Esophagus squamous epithelium (tissue), 5 donors: ENCODE results near the gene ARFGAP1. TPM values are rescaled to one million over a fixed set of nuclear protein-coding genes. Genes with fewer than 3 reads are reported as not detected.

Source experiments
- DNase-seq: peaks from one replicate; lab custom pipeline; 2025; lab: John Stamatoyannopoulos, UW
- H3K27ac ChIP-seq, 4 donors: fragments of 200-600 bp; sonication (generic); one replicate each; pipeline ENCODE4 v1.5.1; 2016 to 2019; ENCODE audit warnings: mild to moderate bottlenecking in 1 of 4
- H3K27me3 ChIP-seq, 4 donors: fragments of 200-600 bp; sonication (generic); 1 replicate in 3 of 4; 2 replicates in 1 of 4; pipeline versions ENCODE4 v1.5.1 to v1.6.0; 2017 to 2021; ENCODE audit warnings: antibody characterized with exemption in 1 of 4
- H3K36me3 ChIP-seq, 3 donors: fragments of 200-600 bp; sonication (generic); one replicate each; pipeline ENCODE4 v1.5.1; 2016 to 2019
- H3K4me1 ChIP-seq, 3 donors: fragments of 200-600 bp; sonication (generic); one replicate each; pipeline ENCODE4 v1.5.1; 2017 to 2019
- H3K4me3 ChIP-seq, 4 donors: fragments of 200-600 bp; sonication (generic); 1 replicate in 3 of 4; 2 replicates in 1 of 4; pipeline ENCODE4 v1.5.1; 2016 to 2019; ENCODE audit warnings: mild to moderate bottlenecking in 2 of 4, moderate library complexity in 1 of 4
- H3K9me3 ChIP-seq, 3 donors: fragments of 200-600 bp; sonication (generic); one replicate each; pipeline ENCODE4 v1.5.1; 2016 to 2019
- POLR2A ChIP-seq, 4 donors: fragments of 450-650 bp; IDR thresholded peaks; one replicate each; pipeline ENCODE4 v1.6.1; 2017; ENCODE audit warnings: antibody characterized with exemption in 4 of 4, mild to moderate bottlenecking in 4 of 4, moderate library complexity in 3 of 4
- WGBS, 2 donors: methylation state at CpG; one replicate each; pipeline ENCODE4 v1.1.5; 2018; 5-methylcytosine and 5-hydroxymethylcytosine counted together
- intact Hi-C: fragments of 100-400 bp; cut with DNase I; formaldehyde crosslinking; loops from one replicate; pipeline ENCODE4 v1.15.0; 2022
- total RNA-seq, 4 donors: library from RNA; depleted of rRNA; stranded (reverse); fragments of >200 nt; gene quantifications; one replicate each; pipeline ENCODE4 v1.1.0, GENCODE V29; 2016
- TF ChIP-seq, protein P1 (sequence below), 6 experiments: fragments of 450-650 bp in 4 of 6; fragments of 200-600 bp in 2 of 6; sonication (generic) in 2 of 6; IDR thresholded peaks; one replicate each; pipeline ENCODE4 v1.5.1; 2016 to 2019; ENCODE audit warnings: antibody characterized with exemption in 6 of 6, mild to moderate bottlenecking in 4 of 6, moderate library complexity in 4 of 6
- donor health status: DM: yes; HTN: yes; CAD: no.

ARFGAP1 gene
- total RNA-seq, 4 donors from 2014 or later, result 18.4 to 37.4 (median 30.7) TPM

DNA sequence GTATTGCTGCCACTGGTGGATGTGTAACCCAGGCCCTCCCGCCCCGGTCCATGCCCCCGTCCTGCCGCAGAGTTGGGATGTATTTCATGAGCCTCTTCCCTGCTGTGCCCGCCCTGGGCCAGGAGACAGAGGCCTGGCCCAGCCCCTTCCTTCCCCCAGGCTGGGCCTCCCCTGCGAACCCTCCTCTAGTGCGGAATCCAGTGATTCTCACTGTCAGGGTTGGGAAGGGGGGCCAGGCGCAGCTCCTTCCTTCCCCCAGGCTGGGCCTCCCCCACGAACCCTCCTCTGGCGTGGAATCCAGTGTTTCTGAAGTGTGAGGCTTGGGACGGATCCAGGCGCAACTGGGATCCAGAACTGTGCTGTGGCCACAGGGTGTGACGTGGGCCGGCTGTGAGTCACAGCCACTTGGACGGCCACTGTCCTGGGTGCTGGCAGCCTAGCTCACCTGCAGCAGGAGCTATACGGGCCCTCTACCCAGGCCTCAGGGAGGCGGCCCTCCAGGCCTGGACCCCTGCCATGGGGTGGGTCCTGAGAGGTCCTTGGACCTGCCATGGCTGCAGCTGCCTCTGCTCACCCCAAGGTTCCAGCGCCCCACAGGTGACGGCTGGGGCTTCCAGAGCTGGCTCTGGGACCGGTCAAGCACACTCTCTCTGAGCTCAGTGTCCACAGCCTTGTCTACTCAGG is 48.7 kb downstream of the ARFGAP1 start:
- no peaks in the 10 kb centered on the region for H3K36me3 ChIP-seq
- WGBS, 2 donors, result no CpG with 5 or more reads among the region's 20 CpGs
- H3K27me3 ChIP-seq, result peaks cover 0 to 80% (median 0%) of the 10 kb centered on the region in 4 donors
- H3K27ac ChIP-seq, result no peak overlapping the region
- no peaks in the 10 kb centered on the region for H3K9me3 ChIP-seq
- TF ChIP-seq, protein P1, sequence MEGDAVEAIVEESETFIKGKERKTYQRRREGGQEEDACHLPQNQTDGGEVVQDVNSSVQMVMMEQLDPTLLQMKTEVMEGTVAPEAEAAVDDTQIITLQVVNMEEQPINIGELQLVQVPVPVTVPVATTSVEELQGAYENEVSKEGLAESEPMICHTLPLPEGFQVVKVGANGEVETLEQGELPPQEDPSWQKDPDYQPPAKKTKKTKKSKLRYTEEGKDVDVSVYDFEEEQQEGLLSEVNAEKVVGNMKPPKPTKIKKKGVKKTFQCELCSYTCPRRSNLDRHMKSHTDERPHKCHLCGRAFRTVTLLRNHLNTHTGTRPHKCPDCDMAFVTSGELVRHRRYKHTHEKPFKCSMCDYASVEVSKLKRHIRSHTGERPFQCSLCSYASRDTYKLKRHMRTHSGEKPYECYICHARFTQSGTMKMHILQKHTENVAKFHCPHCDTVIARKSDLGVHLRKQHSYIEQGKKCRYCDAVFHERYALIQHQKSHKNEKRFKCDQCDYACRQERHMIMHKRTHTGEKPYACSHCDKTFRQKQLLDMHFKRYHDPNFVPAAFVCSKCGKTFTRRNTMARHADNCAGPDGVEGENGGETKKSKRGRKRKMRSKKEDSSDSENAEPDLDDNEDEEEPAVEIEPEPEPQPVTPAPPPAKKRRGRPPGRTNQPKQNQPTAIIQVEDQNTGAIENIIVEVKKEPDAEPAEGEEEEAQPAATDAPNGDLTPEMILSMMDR (IDR thresholded peaks at IDR 0.05), result no peak
- TF ChIP-seq POLR2A (IDR thresholded peaks at IDR 0.05), result no peak
- H3K4me1 ChIP-seq, result peaks cover 0 to 6% (median 0%) of the 10 kb centered on the region in 3 donors
- no peak for DNase-seq
- no peak overlapping the region for H3K4me3 ChIP-seq
- intact Hi-C loops, result no loop called here

DNA sequence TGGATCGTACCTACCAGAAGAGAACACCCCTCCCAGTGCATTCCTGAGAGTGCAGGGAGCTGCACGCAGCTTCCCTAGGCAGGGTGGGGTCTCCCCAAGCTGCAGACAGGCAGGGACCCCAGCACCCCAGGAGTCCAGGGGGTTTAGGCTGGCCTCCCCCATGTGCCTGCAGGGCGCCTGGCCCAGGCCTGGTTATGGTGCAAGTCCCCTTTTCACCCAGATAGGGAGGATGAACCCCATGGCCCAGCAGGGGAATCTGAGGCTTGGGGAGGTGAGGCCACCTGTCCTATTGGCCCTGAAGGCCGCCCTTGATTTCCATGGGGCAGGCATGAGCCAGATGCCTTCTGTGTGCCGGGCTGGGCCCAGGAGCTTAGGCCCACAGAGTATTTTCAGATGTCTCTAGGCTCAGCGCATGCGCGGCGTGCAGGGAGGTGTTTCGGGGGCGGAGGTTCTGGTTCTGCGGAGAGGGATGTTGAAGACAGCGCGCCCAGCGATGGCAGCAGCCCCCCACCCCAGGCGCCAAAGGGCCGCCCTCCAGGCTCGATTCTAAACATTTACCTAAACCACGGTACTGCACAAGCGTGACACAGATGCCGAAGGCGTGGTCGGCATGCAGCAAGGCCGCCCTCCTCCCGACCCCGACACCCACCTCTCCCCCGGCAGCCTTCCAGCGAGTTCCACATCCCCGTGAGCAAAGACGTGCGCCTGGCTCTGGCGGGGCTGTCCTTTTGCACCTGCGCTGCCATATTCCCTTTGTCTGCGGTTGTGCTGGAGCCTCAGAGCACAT is 49.7 kb downstream of the ARFGAP1 start:
- DNase-seq, result no peak
- TF ChIP-seq, protein P1 (IDR thresholded peaks at IDR 0.05), result no peak
- TF ChIP-seq POLR2A (IDR thresholded peaks at IDR 0.05), result no peak

DNA sequence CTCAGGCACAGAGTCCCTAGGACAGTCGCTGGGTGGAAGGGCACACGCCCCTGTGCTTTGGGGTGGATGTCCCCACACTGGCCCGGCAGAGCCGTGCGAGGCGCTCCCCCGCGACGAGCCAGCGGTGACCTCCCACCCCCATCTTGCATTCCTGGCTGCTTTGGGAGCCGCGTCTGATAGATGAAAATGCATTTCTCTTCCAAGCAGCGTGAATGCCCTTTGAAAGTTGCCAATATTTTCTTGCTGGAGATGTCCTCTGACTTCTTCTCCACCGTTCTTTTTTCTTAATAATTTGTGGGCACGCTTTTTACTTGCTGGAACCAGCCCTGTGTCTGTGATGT is 50.3 kb downstream of the ARFGAP1 start:
- peaks cover 0 to 77% (median 0%) of the 10 kb centered on the region in 4 donors for H3K27me3 ChIP-seq

More for the DNA sequence above, 49.7 kb downstream of the ARFGAP1 start:
- Histone ChIP-seq H3K27me3 (peaks cover 0 to 77% (median 0%) of the 10 kb centered on the region in 4 donors), H3K36me3 (no peaks in the 10 kb centered on the region), H3K4me3 (no peak overlapping the region), H3K27ac (no peak overlapping the region), H3K4me1 (peaks cover 0 to 6% (median 0%) of the 10 kb centered on the region in 3 donors), H3K9me3 (no peaks in the 10 kb centered on the region)
- WGBS, 2 donors, result 30 to 100% methylated on average over 2 of the region's 34 CpGs
- intact Hi-C loops, result no loop called here

DNA sequence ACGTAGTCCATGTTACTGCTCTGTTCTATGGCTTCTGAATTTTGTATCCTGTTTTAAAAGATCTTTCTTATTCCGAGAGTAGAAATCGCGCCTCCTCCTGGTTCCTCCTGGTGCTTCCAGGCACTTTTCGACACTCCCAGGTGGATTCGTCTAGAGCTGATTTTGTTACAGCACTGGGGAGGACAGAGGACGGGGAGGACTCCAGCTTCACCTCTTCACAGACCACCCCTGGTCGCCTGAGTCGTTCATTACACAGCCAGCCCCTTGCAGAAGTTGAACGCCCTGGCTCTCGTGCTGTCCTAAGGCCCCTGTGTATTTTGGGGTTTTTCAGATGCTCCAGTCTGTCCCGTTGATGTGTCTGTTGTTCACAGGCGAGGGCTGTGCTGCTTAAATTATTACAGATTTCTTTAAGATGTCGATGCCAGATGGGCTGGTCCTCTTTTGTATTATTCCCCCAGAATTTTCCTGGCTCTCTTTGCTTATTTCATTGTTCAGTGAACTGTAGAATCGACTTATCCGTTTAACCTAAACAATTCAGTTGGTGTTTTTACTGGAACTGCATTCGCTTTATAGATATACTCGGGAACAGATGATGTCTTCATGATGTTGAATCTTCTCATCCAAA is 50.9 kb downstream of the ARFGAP1 start:
- 62 to 73% methylated on average over 17 of the region's 18 CpGs for WGBS, 2 donors
- TF ChIP-seq, protein P1 (IDR thresholded peaks at IDR 0.05), result no peak
- TF ChIP-seq POLR2A (IDR thresholded peaks at IDR 0.05), result no peak
- Histone ChIP-seq H3K4me3 (no peak overlapping the region), H3K4me1 (peaks cover 0 to 6% (median 0%) of the 10 kb centered on the region in 3 donors), H3K9me3 (no peaks in the 10 kb centered on the region), H3K36me3 (no peaks in the 10 kb centered on the region), H3K27ac (no peak overlapping the region), H3K27me3 (peaks cover 0 to 77% (median 0%) of the 10 kb centered on the region in 4 donors)
- intact Hi-C loops, result no loop called here
- no peak for DNase-seq

More for the DNA sequence above, 50.3 kb downstream of the ARFGAP1 start:
- DNase-seq, result no peak
- Histone ChIP-seq H3K9me3 (no peaks in the 10 kb centered on the region), H3K36me3 (no peaks in the 10 kb centered on the region), H3K4me1 (peaks cover 0 to 6% (median 0%) of the 10 kb centered on the region in 3 donors), H3K4me3 (no peak overlapping the region), H3K27ac (no peak overlapping the region)
- TF ChIP-seq, protein P1 (IDR thresholded peaks at IDR 0.05), result no peak
- TF ChIP-seq POLR2A (IDR thresholded peaks at IDR 0.05), result no peak
- 22 to 33% methylated on average over 14 to 15 of the region's 15 CpGs for WGBS, 2 donors
- intact Hi-C loops, result no loop called here
